Measurements from ENCODE around the gene FGF12.
"Not testable (repeated sequence)": the region's sequence is repeated elsewhere in the genome, so short reads cannot be mapped to it uniquely, and the experiment has no call there.

The FGF12 gene

GRCh38 chr3:192727032-192727847 lies at the start of gene FGF12:
Gene FGF12 (minus strand): TSS chr3:192727541.
- no peak within 1 kb of the TSS for H3K4me3 ChIP-seq (ENCODE audit: low read depth, low read length)
- peak; percentile 8 for DNase-seq (ENCODE audit: low read depth)
- TF ChIP-seq CTCF (IDR thresholded peaks at IDR 0.05; ENCODE audit: insufficient read depth, low read depth, low read length, missing control alignments), result no peak

- DNase-seq (ENCODE audit: low read depth); H3K4me3 ChIP-seq (ENCODE audit: low read depth, low read length): not testable (repeated sequence)
These were observed 47.0 kb upstream of the FGF12 start for GRCh38 chr3:192774341-192774740.

GRCh38 chr3:192772240-192772894 lies 45.0 kb upstream of the FGF12 start:
- TF ChIP-seq CTCF (IDR thresholded peaks at IDR 0.05; ENCODE audit: insufficient read depth, low read depth, low read length, missing control alignments), result peak; percentile 35
- DNase-seq (ENCODE audit: low read depth), result peak; percentile 26
- H3K4me3 ChIP-seq (ENCODE audit: low read depth, low read length), result no peak overlapping the region

GRCh38 chr3:192758654-192759053 lies 31.3 kb upstream of the FGF12 start:
- no peak overlapping the region for H3K4me3 ChIP-seq (ENCODE audit: low read depth, low read length)
- no peak for DNase-seq (ENCODE audit: low read depth)
- TF ChIP-seq CTCF (IDR thresholded peaks at IDR 0.05; ENCODE audit: insufficient read depth, low read depth, low read length, missing control alignments), result no peak

- TF ChIP-seq CTCF (IDR thresholded peaks at IDR 0.05; ENCODE audit: insufficient read depth, low read depth, low read length, missing control alignments), result no peak
- peak; percentile 2 for DNase-seq (ENCODE audit: low read depth)
These were observed 23.8 kb upstream of the FGF12 start for GRCh38 chr3:192751148-192751547.

GRCh38 chr3:192750201-192750600 lies 22.9 kb upstream of the FGF12 start:
- TF ChIP-seq CTCF (IDR thresholded peaks at IDR 0.05; ENCODE audit: insufficient read depth, low read depth, low read length, missing control alignments), result no peak
- DNase-seq (ENCODE audit: low read depth), result no peak

More at GRCh38 chr3:192751148-192751547, 23.8 kb upstream of the FGF12 start:
- H3K4me3 ChIP-seq (ENCODE audit: low read depth, low read length), result no peak overlapping the region

GRCh38 chr3:192747746-192748145 lies 20.4 kb upstream of the FGF12 start:
- DNase-seq (ENCODE audit: low read depth), result no peak
- TF ChIP-seq CTCF (IDR thresholded peaks at IDR 0.05; ENCODE audit: insufficient read depth, low read depth, low read length, missing control alignments), result no peak

More at GRCh38 chr3:192750201-192750600, 22.9 kb upstream of the FGF12 start:
- H3K4me3 ChIP-seq (ENCODE audit: low read depth, low read length), result no peak overlapping the region

More at GRCh38 chr3:192747746-192748145, 20.4 kb upstream of the FGF12 start:
- H3K4me3 ChIP-seq (ENCODE audit: low read depth, low read length), result no peak overlapping the region

Data from GM12865 (cell line).